ENCODE data around the gene DIP2A. TPM values are rescaled to one million over a fixed set of nuclear protein-coding genes. Genes with fewer than 3 reads are reported as not detected.
"Not testable (repeated sequence)": the region's sequence is repeated elsewhere in the genome, so short reads cannot be mapped to it uniquely, and the experiment has no call there.

The DIP2A gene
- total RNA-seq, 1 experiment from 2014 or later, result 29.4 TPM

DNA sequence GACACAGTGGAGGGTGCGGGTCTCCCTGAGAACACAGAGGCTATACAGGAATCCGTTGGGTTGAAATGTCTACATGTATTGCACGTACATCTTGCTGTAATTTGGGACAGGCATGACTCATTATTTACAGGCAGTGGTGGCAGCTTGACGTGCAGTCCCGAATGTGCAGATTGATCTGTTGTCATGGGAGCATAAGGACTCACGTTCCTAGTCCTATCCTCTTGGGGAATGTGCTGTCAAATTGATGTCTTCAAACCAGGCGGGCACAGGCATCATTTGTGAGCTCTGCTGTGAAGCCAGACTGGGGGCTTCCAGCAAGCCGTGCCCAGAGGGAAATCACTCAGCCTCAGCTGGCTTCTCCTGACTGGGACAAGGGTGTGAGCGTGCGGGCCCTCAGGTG lies 105.7 kb downstream of the DIP2A start:
- Histone ChIP-seq H3K79me2 (ENCODE audit: low read length) (no peaks in the 10 kb centered on the region), H3K27ac (ENCODE audit: low read length) (no peak overlapping the region), H3K9me3 (ENCODE audit: low read length) (no peaks in the 10 kb centered on the region), H3K9ac (ENCODE audit: low read length) (no peak overlapping the region), H2AFZ (ENCODE audit: low read length) (no peak overlapping the region), H3K4me1 (ENCODE audit: low read length) (peaks cover 21% of the 10 kb centered on the region), H4K20me1 (ENCODE audit: insufficient read depth, low read depth, low read length) (no peaks in the 10 kb centered on the region), H3K4me3 (ENCODE audit: low read length) (no peak overlapping the region), H3K9me2 (replicated peaks; ENCODE audit: insufficient read depth, low read length) (no peaks in the 10 kb centered on the region), H3K36me3 (ENCODE audit: insufficient read depth, low read length) (peaks cover 42% of the 10 kb centered on the region), H3K27me3 (ENCODE audit: low read length) (no peaks in the 10 kb centered on the region), H3K4me2 (ENCODE audit: low read depth, low read length, poor library complexity, severe bottlenecking) (no peak overlapping the region)
- DNase-seq, result no peak

DNA sequence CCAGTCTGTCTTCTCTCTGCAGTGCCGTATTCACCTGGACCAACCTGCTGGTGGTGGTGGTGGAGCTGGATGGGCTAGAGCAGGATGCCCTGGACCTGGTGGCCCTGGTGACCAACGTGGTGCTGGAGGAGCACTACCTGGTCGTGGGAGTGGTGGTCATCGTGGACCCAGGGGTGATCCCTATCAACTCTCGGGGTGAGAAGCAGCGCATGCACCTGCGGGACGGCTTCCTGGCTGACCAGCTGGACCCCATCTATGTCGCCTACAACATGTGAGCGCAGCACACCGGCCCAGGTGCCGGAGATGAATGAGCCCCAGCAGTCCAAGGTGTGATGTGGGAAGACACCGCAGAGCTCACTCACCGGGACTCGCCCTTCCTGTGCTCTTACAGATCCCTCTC lies 108.7 kb downstream of the DIP2A start:
- Histone ChIP-seq H3K4me3 (ENCODE audit: low read length) (no peak overlapping the region), H3K27ac (ENCODE audit: low read length) (no peak overlapping the region)

DNA sequence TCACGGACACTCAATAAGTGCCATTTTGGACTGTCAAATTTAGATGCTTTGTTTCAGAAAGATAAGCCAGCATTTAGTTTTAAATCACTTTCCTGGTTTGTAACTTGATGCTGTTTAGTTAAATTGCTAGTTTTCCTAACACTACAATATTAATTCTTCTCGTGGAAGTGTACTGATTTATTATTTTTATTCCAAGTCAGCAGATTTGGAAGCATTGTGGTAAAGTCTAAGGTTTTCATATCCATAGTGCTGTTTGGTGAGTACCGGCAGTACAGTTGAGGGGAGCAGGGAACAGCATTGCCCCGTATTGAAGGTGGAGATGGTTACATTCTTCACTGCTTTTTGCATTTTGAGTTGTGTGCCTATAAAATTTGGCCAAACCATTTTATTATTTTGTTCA lies 109.9 kb downstream of the DIP2A start:
- Histone ChIP-seq H4K20me1 (ENCODE audit: insufficient read depth, low read depth, low read length) (no peaks in the 10 kb centered on the region), H3K9me3 (ENCODE audit: low read length) (peaks cover 9% of the 10 kb centered on the region; the same call in 1 of the 2 replicates), H3K4me2 (ENCODE audit: low read depth, low read length, poor library complexity, severe bottlenecking) (no peak overlapping the region), H3K4me1 (ENCODE audit: low read length) (no peaks in the 10 kb centered on the region), H3K79me2 (ENCODE audit: low read length) (no peaks in the 10 kb centered on the region), H3K9me2 (replicated peaks; ENCODE audit: insufficient read depth, low read length) (no peaks in the 10 kb centered on the region), H3K4me3 (ENCODE audit: low read length) (no peak overlapping the region), H3K27ac (ENCODE audit: low read length) (no peak overlapping the region), H3K27me3 (ENCODE audit: low read length) (no peaks in the 10 kb centered on the region), H3K9ac (ENCODE audit: low read length) (no peak overlapping the region), H2AFZ (ENCODE audit: low read length) (no peak overlapping the region), H3K36me3 (ENCODE audit: insufficient read depth, low read length) (peaks cover 63% of the 10 kb centered on the region)
- DNase-seq, result no peak

More for the DNA sequence above, 108.7 kb downstream of the DIP2A start:
- H3K4me2 ChIP-seq (ENCODE audit: low read depth, low read length, poor library complexity, severe bottlenecking), result no peak overlapping the region
- no peak overlapping the region for H3K9ac ChIP-seq (ENCODE audit: low read length)
- H2AFZ ChIP-seq (ENCODE audit: low read length), result no peak overlapping the region
- H3K4me1 ChIP-seq (ENCODE audit: low read length), result no peaks in the 10 kb centered on the region
- no peaks in the 10 kb centered on the region for H4K20me1 ChIP-seq (ENCODE audit: insufficient read depth, low read depth, low read length)
- peaks cover 52% of the 10 kb centered on the region for H3K36me3 ChIP-seq (ENCODE audit: insufficient read depth, low read length)
- H3K79me2 ChIP-seq (ENCODE audit: low read length), result no peaks in the 10 kb centered on the region
- H3K9me2 ChIP-seq (replicated peaks; ENCODE audit: insufficient read depth, low read length), result no peaks in the 10 kb centered on the region
- H3K9me3 ChIP-seq (ENCODE audit: low read length), result 0 out of 2 replicates have a peak, but pooled peaks cover 3% of the 10 kb centered on the region
- no peak for DNase-seq
- H3K27me3 ChIP-seq (ENCODE audit: low read length), result no peaks in the 10 kb centered on the region

DNA sequence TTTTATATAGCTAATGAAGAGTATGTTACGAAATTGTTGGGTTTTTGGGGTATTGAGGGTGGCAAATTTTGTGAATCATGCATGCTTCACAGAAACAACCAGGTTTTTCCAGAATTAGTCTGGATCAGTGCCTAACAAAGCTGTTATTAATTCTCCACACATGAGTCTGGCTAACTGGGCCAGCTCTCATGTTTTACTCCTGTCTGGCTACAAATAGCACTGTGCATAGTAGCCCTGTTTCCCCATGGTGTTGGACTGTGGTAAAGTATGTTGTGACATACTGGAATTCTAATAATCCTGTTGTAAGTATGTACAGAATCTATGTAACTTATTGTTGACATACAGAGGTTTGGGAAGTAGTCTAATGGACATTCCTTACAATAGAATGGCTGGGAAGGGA lies 110.4 kb downstream of the DIP2A start:
- DNase-seq, result no peak
- H3K9me3 ChIP-seq (ENCODE audit: low read length), result peaks cover 9% of the 10 kb centered on the region; the same call in 1 of the 2 replicates
- no peak overlapping the region for H3K4me2 ChIP-seq (ENCODE audit: low read depth, low read length, poor library complexity, severe bottlenecking)
- H3K79me2 ChIP-seq (ENCODE audit: low read length), result no peaks in the 10 kb centered on the region
- H2AFZ ChIP-seq (ENCODE audit: low read length), result no peak overlapping the region
- H3K4me1 ChIP-seq (ENCODE audit: low read length), result no peaks in the 10 kb centered on the region
- no peaks in the 10 kb centered on the region for H3K27me3 ChIP-seq (ENCODE audit: low read length)
- no peaks in the 10 kb centered on the region for H4K20me1 ChIP-seq (ENCODE audit: insufficient read depth, low read depth, low read length)
- H3K36me3 ChIP-seq (ENCODE audit: insufficient read depth, low read length), result peaks cover 63% of the 10 kb centered on the region
- no peak overlapping the region for H3K27ac ChIP-seq (ENCODE audit: low read length)
- H3K9ac ChIP-seq (ENCODE audit: low read length), result no peak overlapping the region
- H3K9me2 ChIP-seq (replicated peaks; ENCODE audit: insufficient read depth, low read length), result no peaks in the 10 kb centered on the region
- H3K4me3 ChIP-seq (ENCODE audit: low read length), result no peak overlapping the region

DNA sequence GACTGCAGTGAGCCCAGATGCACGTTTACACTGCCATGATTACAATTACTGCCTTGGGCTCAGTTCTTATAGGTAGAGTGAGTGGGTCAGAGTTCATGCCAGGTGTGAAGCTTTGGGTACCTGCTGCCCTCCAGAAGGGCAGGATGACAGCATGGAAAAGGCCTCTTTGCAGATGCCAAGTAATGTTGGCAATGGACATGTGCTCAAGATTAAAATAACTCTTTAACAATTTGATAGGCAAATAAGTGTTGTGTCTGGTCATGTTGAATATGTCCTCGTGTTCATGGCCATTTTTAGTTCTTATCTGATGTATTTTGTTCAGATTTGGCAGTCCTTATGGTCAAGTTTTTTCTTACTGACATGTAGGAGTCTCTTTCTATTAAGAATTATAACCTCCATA lies 111.4 kb downstream of the DIP2A start:
- no peaks in the 10 kb centered on the region for H3K79me2 ChIP-seq (ENCODE audit: low read length)
- no peak for DNase-seq
- peaks cover 63% of the 10 kb centered on the region for H3K36me3 ChIP-seq (ENCODE audit: insufficient read depth, low read length)
- no peaks in the 10 kb centered on the region for H3K4me1 ChIP-seq (ENCODE audit: low read length)
- no peak overlapping the region for H2AFZ ChIP-seq (ENCODE audit: low read length)
- no peaks in the 10 kb centered on the region for H3K9me2 ChIP-seq (replicated peaks; ENCODE audit: insufficient read depth, low read length)
- H3K27me3 ChIP-seq (ENCODE audit: low read length), result no peaks in the 10 kb centered on the region
- peaks cover 9% of the 10 kb centered on the region; the same call in 1 of the 2 replicates for H3K9me3 ChIP-seq (ENCODE audit: low read length)
- H3K4me3 ChIP-seq (ENCODE audit: low read length), result no peak overlapping the region
- no peaks in the 10 kb centered on the region for H4K20me1 ChIP-seq (ENCODE audit: insufficient read depth, low read depth, low read length)
- H3K27ac ChIP-seq (ENCODE audit: low read length), result no peak overlapping the region
- no peak overlapping the region for H3K9ac ChIP-seq (ENCODE audit: low read length)
- no peak overlapping the region for H3K4me2 ChIP-seq (ENCODE audit: low read depth, low read length, poor library complexity, severe bottlenecking)

DNA sequence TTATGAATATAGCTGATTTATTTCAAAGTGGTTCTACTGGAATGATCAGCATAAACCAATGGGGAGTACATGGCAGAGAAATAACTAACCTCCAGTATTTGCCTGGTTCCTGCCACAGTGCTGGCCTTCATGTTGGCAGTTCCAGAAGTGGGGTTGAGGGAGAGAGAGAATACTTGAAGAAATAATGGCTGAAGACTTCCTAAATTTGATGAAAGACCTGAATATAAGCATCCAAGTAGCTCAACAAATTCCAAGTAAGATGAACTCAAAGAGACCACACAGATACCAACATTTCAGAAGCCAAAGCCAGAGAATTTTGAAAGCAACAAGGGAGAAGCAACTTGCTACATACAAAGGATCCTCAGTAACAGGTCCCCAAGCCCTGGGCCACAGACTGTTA lies 111.9 kb downstream of the DIP2A start:
- Histone ChIP-seq H3K79me2 (ENCODE audit: low read length) (no peaks in the 10 kb centered on the region), H2AFZ (ENCODE audit: low read length) (no peak overlapping the region), H3K27ac (ENCODE audit: low read length) (no peak overlapping the region), H3K4me2 (ENCODE audit: low read depth, low read length, poor library complexity, severe bottlenecking) (no peak overlapping the region), H3K9ac (ENCODE audit: low read length) (no peak overlapping the region), H3K9me2 (replicated peaks; ENCODE audit: insufficient read depth, low read length) (no peaks in the 10 kb centered on the region), H3K4me3 (ENCODE audit: low read length) (no peak overlapping the region), H3K27me3 (ENCODE audit: low read length) (no peaks in the 10 kb centered on the region), H3K4me1 (ENCODE audit: low read length) (no peaks in the 10 kb centered on the region), H3K36me3 (ENCODE audit: insufficient read depth, low read length) (peaks cover 60% of the 10 kb centered on the region), H3K9me3 (ENCODE audit: low read length) (peaks cover 9% of the 10 kb centered on the region; the same call in 1 of the 2 replicates), H4K20me1 (ENCODE audit: insufficient read depth, low read depth, low read length) (no peaks in the 10 kb centered on the region)
- DNase-seq, result no peak

DNA sequence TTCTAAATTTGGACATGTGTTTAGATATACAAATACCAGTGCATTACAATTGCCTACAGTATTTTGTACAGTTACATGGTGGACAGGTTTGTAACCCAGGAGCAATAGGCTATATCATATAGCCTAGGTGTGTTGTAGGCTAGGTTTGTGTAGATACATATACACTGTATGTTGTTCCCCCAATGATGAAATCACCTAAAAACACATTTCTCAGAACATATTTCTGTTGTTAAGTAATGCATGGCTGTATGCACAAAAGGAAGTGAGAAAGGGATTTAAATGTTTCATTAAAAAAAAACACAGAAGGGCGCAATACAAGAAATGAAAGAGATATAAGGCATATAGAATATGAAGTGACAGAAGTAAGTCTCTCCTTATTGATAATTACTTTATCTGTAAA lies 114.2 kb downstream of the DIP2A start:
- peaks cover 45% of the 10 kb centered on the region for H3K36me3 ChIP-seq (ENCODE audit: insufficient read depth, low read length)
- H3K4me2 ChIP-seq (ENCODE audit: low read depth, low read length, poor library complexity, severe bottlenecking), result no peak overlapping the region
- no peak overlapping the region for H3K4me3 ChIP-seq (ENCODE audit: low read length)
- H3K27me3 ChIP-seq (ENCODE audit: low read length), result no peaks in the 10 kb centered on the region
- H3K4me1 ChIP-seq (ENCODE audit: low read length), result no peaks in the 10 kb centered on the region
- no peak for DNase-seq
- H3K79me2 ChIP-seq (ENCODE audit: low read length), result no peaks in the 10 kb centered on the region
- H3K9ac ChIP-seq (ENCODE audit: low read length), result no peak overlapping the region
- no peaks in the 10 kb centered on the region for H3K9me2 ChIP-seq (replicated peaks; ENCODE audit: insufficient read depth, low read length)
- no peak overlapping the region for H3K27ac ChIP-seq (ENCODE audit: low read length)
- no peaks in the 10 kb centered on the region for H4K20me1 ChIP-seq (ENCODE audit: insufficient read depth, low read depth, low read length)
- no peak overlapping the region for H2AFZ ChIP-seq (ENCODE audit: low read length)
- peaks cover 9% of the 10 kb centered on the region; the same call in 1 of the 2 replicates for H3K9me3 ChIP-seq (ENCODE audit: low read length)

DNA sequence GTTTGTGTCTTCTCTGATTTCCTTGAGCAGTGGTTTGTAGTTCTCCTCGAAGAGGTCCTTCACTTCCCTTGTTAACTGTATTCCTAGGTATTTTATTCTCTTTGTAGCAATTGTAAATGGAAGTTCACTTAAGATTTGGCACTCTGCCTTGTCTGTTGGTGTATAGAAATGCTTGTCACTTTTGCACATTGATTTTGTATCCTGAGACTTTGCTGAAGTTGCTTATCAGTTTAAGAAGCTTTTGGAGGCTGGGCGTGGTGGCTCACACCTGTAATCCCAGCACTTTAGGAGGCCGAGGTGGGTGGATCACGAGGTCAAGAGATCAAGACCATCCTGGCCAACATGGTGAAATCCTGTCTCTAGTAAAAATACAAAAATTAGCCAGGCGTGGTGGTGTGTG lies 119.1 kb downstream of the DIP2A start:
- Histone ChIP-seq H3K9me3 (ENCODE audit: low read length) (peaks cover 26% of the 10 kb centered on the region), H3K36me3 (ENCODE audit: insufficient read depth, low read length) (peaks cover 45% of the 10 kb centered on the region)
- H3K4me2 ChIP-seq (ENCODE audit: low read depth, low read length, poor library complexity, severe bottlenecking); H3K4me3 ChIP-seq (ENCODE audit: low read length); H3K9ac ChIP-seq (ENCODE audit: low read length); H3K9me2 ChIP-seq (replicated peaks; ENCODE audit: insufficient read depth, low read length); H3K27me3 ChIP-seq (ENCODE audit: low read length); H4K20me1 ChIP-seq (ENCODE audit: insufficient read depth, low read depth, low read length); H3K4me1 ChIP-seq (ENCODE audit: low read length); H3K27ac ChIP-seq (ENCODE audit: low read length); H2AFZ ChIP-seq (ENCODE audit: low read length); H3K79me2 ChIP-seq (ENCODE audit: low read length); DNase-seq: not testable (repeated sequence)

DNA sequence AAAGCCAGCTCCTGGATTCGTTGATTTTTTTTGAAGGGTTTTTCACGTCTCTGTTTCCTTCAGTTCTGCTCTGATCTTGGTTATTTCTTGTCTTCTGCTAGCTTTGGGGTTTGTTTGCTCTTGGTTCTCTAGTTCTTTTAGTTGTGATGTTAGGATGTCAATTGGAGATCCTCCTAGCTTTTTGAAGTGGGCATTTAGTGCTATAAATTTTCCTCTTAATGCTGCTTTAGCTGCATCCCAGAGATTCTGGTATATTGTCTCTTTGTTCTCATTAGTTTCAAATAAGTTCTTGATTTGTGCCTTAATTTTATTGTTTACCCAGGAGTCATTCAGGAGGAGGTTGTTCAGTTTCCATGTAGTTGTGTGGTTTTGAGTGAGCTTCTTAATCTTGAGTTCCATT lies 120.7 kb downstream of the DIP2A start:
- Histone ChIP-seq H3K36me3 (ENCODE audit: insufficient read depth, low read length) (peaks cover 48% of the 10 kb centered on the region), H3K9me3 (ENCODE audit: low read length) (peaks cover 21% of the 10 kb centered on the region)
- H3K79me2 ChIP-seq (ENCODE audit: low read length); H3K4me3 ChIP-seq (ENCODE audit: low read length); H3K9me2 ChIP-seq (replicated peaks; ENCODE audit: insufficient read depth, low read length); H3K27me3 ChIP-seq (ENCODE audit: low read length); H3K9ac ChIP-seq (ENCODE audit: low read length); H2AFZ ChIP-seq (ENCODE audit: low read length); H3K4me2 ChIP-seq (ENCODE audit: low read depth, low read length, poor library complexity, severe bottlenecking); H3K27ac ChIP-seq (ENCODE audit: low read length); DNase-seq; H4K20me1 ChIP-seq (ENCODE audit: insufficient read depth, low read depth, low read length); H3K4me1 ChIP-seq (ENCODE audit: low read length): not testable (repeated sequence)
